ENCODE measurements around the gene PCDHGC5.

DNA sequence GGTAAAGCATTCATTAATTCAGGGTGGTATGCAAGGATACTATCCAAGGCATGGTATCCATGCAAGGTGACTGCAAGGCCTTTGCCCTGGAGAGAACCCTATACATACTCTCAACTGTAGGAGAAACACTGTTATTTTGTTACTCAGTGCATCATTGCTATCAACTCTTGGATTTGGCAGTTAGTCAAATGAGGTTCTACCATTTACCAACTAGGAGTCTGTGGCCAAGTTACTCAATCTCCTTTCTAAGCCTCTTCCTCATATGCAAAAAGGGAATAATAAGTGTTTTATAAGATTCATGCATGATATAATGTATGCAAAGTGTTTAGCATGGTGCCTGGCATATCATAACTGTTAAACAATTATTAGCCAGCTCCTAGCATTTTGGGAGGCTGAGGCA is 9.1 kb upstream of the PCDHGC5 start:
- TF ChIP-seq, protein P1, sequence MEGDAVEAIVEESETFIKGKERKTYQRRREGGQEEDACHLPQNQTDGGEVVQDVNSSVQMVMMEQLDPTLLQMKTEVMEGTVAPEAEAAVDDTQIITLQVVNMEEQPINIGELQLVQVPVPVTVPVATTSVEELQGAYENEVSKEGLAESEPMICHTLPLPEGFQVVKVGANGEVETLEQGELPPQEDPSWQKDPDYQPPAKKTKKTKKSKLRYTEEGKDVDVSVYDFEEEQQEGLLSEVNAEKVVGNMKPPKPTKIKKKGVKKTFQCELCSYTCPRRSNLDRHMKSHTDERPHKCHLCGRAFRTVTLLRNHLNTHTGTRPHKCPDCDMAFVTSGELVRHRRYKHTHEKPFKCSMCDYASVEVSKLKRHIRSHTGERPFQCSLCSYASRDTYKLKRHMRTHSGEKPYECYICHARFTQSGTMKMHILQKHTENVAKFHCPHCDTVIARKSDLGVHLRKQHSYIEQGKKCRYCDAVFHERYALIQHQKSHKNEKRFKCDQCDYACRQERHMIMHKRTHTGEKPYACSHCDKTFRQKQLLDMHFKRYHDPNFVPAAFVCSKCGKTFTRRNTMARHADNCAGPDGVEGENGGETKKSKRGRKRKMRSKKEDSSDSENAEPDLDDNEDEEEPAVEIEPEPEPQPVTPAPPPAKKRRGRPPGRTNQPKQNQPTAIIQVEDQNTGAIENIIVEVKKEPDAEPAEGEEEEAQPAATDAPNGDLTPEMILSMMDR (IDR thresholded peaks at IDR 0.05): no peak
- TF ChIP-seq POLR2AphosphoS5 (IDR thresholded peaks at IDR 0.05) (no peak), POLR2A (IDR thresholded peaks at IDR 0.05) (no peak), EP300 (IDR thresholded peaks at IDR 0.05) (no peak)
